Epidermal melanocyte (primary cell): ENCODE results near the gene AXL.
"Not testable (repeated sequence)": the region's sequence is repeated elsewhere in the genome, so short reads cannot be mapped to it uniquely, and the experiment has no call there.

Experiments used
- DNase-seq: peaks from one replicate; pipeline ENCODE4 v3.0.0; 2011; ENCODE audit warnings: low spot score; ENCODE audit not compliant: insufficient read length

AXL gene

GRCh38 chr19:41206926-41207750 is 11.9 kb upstream of the AXL start:
- DNase-seq: no peak

GRCh38 chr19:41214161-41214560 is 4.9 kb upstream of the AXL start:
- DNase-seq: no peak

- no peak for DNase-seq
Measured at GRCh38 chr19:41217741-41218140, 1.3 kb upstream of the AXL start.

GRCh38 chr19:41218249-41218614 is 791 bp upstream of the AXL start:
- no peak for DNase-seq

GRCh38 chr19:41219924-41220567 is 1.0 kb downstream of the AXL start:
- no peak for DNase-seq

GRCh38 chr19:41220811-41221210 is 1.8 kb downstream of the AXL start:
- no peak for DNase-seq

GRCh38 chr19:41221514-41222205 is 2.6 kb downstream of the AXL start:
- DNase-seq: no peak

- no peak for DNase-seq
Measured at GRCh38 chr19:41222240-41222639, 3.2 kb downstream of the AXL start.

GRCh38 chr19:41223431-41224234 is 4.6 kb downstream of the AXL start:
- DNase-seq: no peak

- DNase-seq: no peak
Measured at GRCh38 chr19:41224632-41225031, 5.6 kb downstream of the AXL start.

- peak; percentile 73 for DNase-seq
Measured at GRCh38 chr19:41225238-41226052, 6.4 kb downstream of the AXL start.

- peak; percentile 53 for DNase-seq
Measured at GRCh38 chr19:41226053-41226873, 7.2 kb downstream of the AXL start.

GRCh38 chr19:41226874-41227390 is 7.9 kb downstream of the AXL start:
- no peak for DNase-seq

GRCh38 chr19:41228486-41228885 is 9.5 kb downstream of the AXL start:
- DNase-seq: no peak

- not testable (repeated sequence) for DNase-seq
Measured at GRCh38 chr19:41229338-41229737, 10.3 kb downstream of the AXL start.

GRCh38 chr19:41230067-41230857 is 11.2 kb downstream of the AXL start:
- no peak for DNase-seq

- no peak for DNase-seq
Measured at GRCh38 chr19:41232686-41233085, 13.7 kb downstream of the AXL start.

GRCh38 chr19:41233748-41234240 is 14.8 kb downstream of the AXL start:
- no peak for DNase-seq
